Measurements from ENCODE around the gene HSPA4.

The HSPA4 gene

GRCh38 chr5:133106343-133106742 lies 54.5 kb downstream of the HSPA4 start:
- DNase-seq (ENCODE audit: low spot score), result no peak

GRCh38 chr5:133106761-133107572 lies 55.2 kb downstream of the HSPA4 start:
- no peak for DNase-seq (ENCODE audit: low spot score)

GRCh38 chr5:133108481-133108921 lies 56.7 kb downstream of the HSPA4 start:
- DNase-seq (ENCODE audit: low spot score), result no peak

GRCh38 chr5:133109655-133110483 lies 58.1 kb downstream of the HSPA4 start:
- no peak for DNase-seq (ENCODE audit: low spot score)

- DNase-seq (ENCODE audit: low spot score), result no peak
These were observed 58.9 kb downstream of the HSPA4 start for GRCh38 chr5:133110709-133111108.

GRCh38 chr5:133111299-133111698 lies 59.5 kb downstream of the HSPA4 start:
- DNase-seq (ENCODE audit: low spot score), result peak; percentile 93

- no peak for DNase-seq (ENCODE audit: low spot score)
These were observed 60.3 kb downstream of the HSPA4 start for GRCh38 chr5:133112026-133112660.

GRCh38 chr5:133113331-133114061 lies 61.7 kb downstream of the HSPA4 start:
- no peak for DNase-seq (ENCODE audit: low spot score)

GRCh38 chr5:133114166-133114932 lies 62.5 kb downstream of the HSPA4 start:
- no peak for DNase-seq (ENCODE audit: low spot score)

- no peak for DNase-seq (ENCODE audit: low spot score)
These were observed 63.1 kb downstream of the HSPA4 start for GRCh38 chr5:133114933-133115310.

- no peak for DNase-seq (ENCODE audit: low spot score)
These were observed 64.8 kb downstream of the HSPA4 start for GRCh38 chr5:133116601-133117000.

- DNase-seq (ENCODE audit: low spot score), result no peak
These were observed 65.5 kb downstream of the HSPA4 start for GRCh38 chr5:133117166-133117911.

GRCh38 chr5:133117912-133118445 lies 66.2 kb downstream of the HSPA4 start:
- no peak for DNase-seq (ENCODE audit: low spot score)

- DNase-seq (ENCODE audit: low spot score), result no peak
These were observed 66.9 kb downstream of the HSPA4 start for GRCh38 chr5:133118741-133119140.

GRCh38 chr5:133119233-133119711 lies 67.5 kb downstream of the HSPA4 start:
- no peak for DNase-seq (ENCODE audit: low spot score)

GRCh38 chr5:133120156-133120750 lies 68.4 kb downstream of the HSPA4 start:
- DNase-seq (ENCODE audit: low spot score), result peak; percentile 38

GRCh38 chr5:133121080-133121479 lies 69.3 kb downstream of the HSPA4 start:
- DNase-seq (ENCODE audit: low spot score), result no peak

GRCh38 chr5:133121611-133122150 lies 69.9 kb downstream of the HSPA4 start:
- no peak for DNase-seq (ENCODE audit: low spot score)

GRCh38 chr5:133122711-133123110 lies 70.9 kb downstream of the HSPA4 start:
- no peak for DNase-seq (ENCODE audit: low spot score)

Measured in Ammon's horn (tissue), 1 donor.